GM19468 (cell line): ENCODE data around the gene TMEM163.
"Not testable (repeated sequence)": the region's sequence is repeated elsewhere in the genome, so short reads cannot be mapped to it uniquely, and the experiment has no call there.

Source experiments
- ATAC-seq: cut with Tn5 transposase; IDR thresholded peaks from one replicate; pipeline ENCODE4 v1.9.1; 2021; ENCODE audit warnings: mild to moderate bottlenecking, moderate library complexity, moderate number of reproducible peaks; ENCODE audit not compliant: unreplicated experiment; ENCODE audit errors: extremely low read depth

The TMEM163 gene

DNA sequence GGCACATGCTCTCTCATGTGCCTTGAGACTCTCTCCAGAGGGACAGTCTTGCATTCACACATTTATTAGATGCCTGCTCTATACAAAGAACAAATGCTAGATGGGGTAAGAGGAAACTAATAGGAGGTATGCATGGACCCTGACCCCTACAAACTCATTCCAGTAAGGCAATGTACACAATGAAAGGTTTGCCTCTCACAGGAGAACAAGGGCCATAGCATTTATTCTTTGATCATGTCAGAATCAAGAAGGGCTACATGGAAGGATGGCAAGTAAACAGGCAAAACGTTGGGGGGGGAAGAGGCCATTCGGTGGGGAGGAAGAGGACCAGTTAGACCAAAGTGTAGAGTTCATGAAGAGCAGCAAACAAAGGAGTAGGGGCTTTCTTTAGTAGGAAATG, 130.2 kb downstream of the TMEM163 start:
- ATAC-seq = no peak

DNA sequence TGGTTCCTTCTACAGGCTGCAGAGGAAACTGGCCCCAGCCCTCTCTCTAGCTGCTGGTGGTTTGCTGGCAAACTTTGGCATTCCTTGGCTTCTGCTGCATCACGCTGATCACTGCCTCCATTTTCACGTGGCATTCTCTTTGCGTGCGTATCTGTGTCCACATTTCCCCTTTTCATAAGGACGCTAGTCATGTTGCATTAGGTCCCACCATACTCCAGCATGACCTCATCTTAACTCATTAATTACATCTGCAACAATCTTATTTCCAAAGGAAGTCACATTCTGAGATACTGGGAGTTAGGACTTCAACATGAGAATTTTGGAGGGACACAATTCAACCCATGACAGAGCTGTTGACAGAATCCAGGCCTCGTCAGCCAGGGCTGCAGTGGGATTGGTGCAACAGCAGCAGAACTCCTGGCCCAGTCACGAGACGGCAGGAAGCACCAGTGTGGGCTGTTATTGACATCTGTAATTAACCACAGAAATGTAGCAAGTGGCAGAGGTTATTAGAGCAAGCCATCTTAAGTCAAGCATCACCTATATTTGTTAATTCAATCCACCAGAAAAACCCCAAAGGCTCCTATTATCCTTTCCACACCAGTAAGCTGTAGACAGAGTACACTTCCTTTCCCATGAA, 132.4 kb downstream of the TMEM163 start:
- no peak for ATAC-seq

DNA sequence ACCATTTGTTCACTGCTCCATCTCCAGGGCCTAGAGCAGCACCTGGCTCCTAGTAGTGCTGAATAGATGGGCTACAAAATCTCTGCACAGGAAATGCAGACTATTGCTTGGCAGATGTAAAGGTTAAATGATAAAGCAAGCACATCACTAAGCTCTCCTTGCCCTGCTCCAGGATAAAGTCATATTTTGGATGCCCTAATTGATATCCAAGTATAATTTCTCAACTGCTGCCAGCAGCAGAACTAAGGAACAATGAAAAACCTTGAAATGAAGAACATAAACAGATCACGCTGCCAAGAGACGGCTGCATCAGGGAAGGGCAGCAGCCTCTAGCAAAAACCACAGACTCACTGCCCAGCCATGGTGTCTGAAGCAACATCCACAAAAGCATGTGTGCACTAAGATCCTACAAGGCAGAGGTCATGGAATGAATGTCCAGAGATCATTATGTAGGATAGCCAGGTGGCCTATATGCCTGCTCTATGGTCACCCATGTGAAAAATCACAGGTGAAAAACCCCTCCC, 134.7 kb downstream of the TMEM163 start:
- no peak for ATAC-seq

DNA sequence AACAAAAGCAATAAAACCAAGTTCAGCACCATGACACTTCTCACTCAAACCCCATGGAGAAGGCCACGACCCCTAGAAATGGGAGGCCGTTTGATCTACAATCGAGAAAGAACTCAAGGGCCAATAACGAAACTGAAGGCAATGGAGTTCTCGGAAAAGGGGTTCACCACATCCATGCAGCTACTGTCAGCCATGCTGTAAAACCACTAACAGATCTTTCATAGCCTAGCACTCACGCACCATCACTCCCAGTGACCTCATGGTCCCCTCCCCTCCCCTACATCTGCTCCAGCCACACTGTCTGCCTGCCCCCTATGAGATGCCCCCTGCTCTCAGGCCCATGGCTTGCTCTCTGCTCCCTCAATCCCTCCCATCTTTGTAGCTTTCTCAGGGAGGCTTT, 135.3 kb downstream of the TMEM163 start:
- ATAC-seq = no peak

DNA sequence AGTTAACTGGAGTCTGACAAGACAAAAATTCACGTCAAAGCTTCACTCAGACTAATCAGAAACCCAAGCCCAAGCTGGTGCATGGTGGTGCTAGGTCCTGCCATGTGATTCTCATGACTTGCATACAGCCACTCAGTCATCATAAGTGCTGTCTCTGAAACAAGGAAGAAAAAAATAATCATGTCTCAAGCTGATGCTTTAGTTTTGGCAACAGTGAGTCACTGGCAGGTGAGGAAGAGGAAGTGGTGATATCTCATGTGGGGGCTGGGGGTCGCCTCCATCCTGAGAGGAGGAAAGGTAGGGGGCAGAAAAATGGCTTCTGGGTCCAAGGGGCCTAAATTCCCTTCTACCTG, 136.3 kb downstream of the TMEM163 start:
- no peak for ATAC-seq

DNA sequence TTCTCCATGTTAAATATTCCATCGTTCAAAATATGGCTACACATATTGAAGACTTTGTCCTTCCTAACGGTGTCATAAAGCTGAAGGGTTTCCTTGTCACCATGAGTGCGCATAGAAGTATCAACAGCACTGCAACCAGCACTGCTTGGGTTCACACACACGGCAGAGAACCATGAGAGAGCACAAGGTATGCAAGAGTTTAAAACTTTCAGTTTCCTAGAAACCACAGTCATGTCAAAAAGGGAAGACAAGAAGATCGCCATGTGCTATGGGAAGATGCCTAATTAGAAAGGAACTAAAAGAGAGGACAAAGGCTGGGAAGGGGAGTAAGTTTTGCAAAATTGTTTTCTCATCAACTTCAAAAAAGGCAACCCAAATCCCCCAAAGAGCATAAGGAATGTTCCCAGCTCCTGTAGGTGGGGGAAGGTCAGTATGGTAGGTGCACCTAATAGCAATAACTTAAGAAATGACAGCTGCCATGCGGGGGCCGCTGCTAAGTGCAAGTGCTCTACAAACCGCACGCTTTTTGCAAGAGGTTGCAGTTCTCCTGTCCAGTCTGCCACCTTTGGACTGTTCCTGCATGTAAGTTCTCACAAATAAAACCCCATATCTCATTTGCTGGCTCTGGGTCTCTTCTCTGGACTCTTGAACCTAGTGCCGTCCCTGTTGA, 136.8 kb downstream of the TMEM163 start:
- ATAC-seq = peak; percentile 75

DNA sequence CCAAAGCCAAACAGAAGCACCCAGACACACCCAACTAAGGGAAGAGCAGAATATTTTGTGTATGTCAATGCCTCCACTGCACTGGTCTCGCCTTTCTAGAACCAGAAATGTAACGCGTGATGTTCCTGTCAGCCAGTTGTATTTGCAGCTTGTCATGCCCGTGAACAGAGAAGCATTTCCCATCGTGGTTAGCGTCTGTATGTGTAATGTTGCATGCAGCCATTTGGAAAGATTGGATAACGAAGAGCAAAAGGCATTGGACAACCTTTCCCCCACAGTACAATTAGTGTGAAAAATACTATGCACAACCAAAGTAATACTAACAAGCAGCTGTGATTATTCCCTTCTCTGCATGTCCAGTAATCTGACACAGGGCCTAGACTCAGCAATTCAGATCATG, 140.5 kb downstream of the TMEM163 start:
- no peak for ATAC-seq

DNA sequence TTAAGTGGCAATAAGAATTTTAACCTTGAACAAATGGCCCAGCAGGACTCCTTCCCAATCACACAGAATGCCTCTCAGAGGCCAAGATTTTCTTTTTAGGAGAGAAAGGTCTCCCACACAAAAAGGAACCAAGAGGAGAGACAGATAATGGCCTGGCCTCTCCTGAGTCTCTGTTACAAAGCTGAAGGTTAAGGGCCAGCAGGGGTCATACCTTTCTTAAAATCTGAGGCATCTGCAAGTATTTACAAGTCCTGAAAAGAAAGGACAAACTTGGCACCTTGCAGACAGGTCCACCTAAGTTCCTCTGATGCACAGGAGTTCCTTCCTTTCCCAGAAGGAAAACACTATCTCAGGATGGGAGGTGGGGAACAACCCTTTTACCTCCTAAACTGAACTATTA, 142.3 kb downstream of the TMEM163 start:
- no peak for ATAC-seq

DNA sequence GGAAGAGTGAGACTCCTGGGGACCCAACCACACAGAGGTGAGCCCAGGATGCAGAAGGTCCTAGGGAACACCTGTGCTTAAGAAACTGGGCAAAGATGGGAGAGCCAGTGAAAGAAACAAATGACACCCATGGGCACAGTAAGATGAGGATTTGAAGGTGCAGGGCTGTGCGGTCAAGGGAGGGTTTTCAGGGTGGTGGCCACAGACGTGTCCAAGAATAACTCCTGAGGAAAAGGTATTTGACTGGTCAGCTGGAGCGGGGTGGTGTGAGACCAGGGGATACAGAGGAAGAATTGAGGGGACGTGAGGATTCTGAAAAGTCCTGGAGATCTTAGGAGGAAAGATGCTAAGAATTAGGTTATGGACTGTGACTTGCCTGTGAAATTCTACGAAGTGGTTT, 142.9 kb downstream of the TMEM163 start:
- ATAC-seq = no peak

DNA sequence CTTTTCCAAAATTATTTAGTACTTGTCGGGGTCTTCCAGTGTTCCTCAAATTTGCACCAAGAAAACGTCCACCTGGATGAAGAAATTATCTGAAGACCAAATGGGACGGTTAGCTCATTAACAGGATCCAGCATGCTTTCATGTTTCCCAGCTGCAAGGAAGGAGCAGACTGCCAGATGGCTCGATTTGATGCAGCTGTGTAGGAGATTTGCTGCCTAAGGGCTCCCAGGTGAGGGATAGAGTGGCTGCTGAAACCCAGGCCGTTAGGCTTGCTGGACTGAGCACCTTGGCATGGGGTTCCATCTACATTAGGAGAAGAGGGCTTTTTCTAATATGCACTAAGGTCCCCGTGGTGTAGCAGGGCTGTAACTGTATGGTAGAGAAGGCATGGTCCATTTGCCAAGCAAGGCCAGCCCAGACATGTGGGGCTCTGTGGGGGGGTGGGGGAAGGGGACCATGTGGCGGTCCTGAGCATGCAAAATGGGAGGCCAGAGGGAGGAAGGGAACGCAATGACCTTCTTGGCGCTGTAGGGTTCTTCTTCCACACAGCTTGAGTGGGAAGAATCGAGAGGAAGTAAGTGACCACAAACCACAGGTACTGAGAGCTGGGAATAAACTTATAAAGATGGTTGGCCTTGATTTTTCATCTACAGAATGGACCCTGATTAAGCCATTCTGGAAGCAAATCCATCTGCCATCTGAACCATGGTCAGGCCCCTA, 144.0 kb downstream of the TMEM163 start:
- no peak for ATAC-seq

DNA sequence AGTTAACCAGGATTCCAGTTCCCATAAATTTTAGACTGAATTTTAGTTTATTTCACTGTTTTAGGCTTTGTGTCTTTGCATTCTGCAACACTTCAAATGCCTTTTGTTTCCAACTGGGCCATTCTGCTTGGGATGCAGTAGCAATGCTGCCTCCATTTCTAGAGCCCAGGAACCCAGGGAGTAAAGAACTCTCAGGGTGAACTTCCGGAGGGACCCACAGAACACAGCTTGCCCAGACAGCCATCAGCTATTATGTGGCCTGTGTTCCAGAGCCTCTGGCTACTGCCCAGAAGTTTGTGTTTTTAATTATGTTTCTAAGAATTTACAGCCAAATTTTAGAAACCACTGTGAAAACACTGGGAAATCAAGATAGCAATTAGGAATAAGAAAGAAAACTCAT, 145.1 kb downstream of the TMEM163 start:
- no peak for ATAC-seq

DNA sequence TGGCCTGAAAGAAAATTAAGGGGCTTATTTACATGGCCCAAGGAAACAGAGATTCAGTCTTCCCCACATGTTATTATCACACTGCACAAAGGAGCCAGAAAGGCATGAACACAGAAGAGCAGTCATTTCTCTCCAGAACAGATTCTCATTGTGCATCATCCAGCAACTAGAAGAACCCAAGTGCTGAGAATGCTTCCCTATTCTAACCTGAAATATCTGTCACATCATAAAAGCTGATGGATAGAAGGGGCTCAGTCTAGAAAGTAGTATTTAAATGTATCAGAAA, 145.8 kb downstream of the TMEM163 start:
- ATAC-seq = no peak

DNA sequence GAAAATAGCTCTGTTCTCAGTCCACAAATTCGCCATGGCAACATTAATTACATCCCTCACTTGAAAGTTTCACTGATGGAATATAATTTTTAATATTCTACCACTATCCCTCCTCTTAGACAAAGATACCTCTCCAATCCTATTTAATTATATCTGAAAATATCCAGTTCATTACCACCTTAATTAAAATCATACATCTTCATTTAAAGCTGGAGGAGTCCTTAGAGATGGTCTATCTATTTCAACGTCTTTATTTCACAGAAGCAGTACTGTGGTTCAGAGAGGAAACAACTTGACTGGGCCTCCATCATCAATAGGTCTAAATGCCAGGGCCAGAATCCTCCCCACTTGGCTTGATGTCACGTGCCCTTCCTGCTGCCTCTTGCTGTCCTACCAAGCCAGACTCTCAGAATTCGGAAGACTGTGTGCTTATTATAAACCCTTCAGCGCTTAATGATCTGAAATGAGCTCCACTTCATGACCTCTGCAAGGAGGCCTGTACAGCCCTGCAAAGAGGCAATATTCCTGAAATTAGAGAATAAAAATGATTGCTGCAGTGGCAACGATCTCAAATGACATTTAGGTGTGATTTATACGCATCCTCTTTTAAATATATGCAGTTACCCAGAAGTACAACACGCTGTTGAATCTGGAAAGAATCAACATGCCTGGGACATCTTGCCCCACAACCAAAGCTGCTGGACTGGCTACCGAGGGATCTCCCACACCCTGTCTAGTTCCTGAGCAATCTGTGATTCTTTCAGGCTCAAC, 146.3 kb downstream of the TMEM163 start:
- ATAC-seq = no peak

DNA sequence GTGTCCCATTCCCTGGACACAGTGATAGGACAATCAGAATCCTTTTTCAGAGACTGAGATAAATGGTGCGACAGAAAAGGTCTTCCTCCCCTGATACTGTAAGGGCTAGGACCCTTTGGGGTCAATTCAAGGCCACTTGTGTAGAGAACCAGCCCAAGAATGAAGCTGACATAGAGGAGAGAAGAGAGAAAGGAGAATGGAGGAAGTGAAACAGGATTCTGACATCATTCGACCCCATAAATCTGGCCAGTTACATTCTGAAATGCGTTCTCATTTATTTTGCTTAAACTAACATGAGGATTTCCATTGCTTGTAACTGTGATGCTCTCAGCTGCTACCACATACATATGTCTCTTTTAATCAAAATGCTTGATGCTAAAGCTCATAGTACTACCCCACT, 148.1 kb downstream of the TMEM163 start:
- ATAC-seq = no peak

DNA sequence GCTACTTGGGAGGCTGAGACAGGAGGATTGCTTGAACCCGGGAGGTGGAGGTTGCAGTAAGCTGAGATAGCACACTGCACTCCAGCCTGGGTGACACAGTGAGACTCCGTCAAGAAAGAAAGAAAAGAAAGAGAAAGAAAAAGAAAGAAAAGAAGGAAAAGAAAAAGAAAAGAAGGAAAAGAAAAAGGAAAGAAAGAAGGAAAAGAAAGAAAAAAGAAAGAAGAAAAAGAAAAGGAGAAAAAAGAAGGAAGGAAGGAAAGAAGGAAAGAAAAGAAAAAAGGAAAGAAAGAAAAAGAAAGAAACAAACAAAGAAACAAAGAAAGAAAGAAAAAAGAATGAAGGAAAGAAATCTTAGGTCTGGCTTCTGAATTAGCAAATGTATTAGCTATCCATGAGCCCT, 150.4 kb downstream of the TMEM163 start:
- no peak for ATAC-seq

DNA sequence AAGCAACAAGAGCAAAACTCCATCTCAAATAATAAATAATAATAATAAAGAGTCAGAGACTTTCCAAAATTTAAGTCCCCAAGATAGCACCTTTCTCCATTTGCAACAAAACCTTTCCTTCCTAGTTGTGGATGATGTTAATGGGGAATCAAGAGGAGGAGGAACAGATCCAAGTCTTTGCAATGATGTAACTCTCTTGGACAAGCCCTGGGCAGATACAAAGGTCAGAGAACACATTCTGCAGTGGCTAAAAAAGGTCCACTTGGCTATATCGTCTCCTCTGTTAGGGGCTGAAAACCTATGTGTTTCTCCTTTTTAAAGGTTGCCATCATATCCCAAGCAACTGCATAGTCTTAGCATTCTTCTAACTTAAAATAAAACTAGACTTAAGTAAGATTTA, 151.1 kb downstream of the TMEM163 start:
- ATAC-seq = no peak

DNA sequence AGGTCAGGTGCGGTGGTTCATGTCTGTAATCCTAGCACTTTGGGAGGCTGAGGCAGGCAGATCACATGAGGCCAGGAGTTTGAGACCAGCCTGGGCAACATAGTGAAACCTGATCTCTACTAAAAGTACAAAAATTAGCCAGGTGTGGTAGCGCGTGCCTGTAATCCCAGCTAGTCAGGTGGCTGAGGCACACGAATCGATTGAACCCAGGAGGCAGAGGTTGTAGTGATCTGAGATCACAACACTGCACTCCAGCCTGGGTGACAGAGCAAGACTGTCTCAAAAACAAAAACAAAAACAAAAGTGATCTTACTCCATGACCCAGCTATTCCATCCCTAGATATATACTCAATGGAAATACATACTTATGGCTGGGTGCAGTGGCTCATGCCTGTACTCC, 153.8 kb downstream of the TMEM163 start:
- not testable (repeated sequence) for ATAC-seq

DNA sequence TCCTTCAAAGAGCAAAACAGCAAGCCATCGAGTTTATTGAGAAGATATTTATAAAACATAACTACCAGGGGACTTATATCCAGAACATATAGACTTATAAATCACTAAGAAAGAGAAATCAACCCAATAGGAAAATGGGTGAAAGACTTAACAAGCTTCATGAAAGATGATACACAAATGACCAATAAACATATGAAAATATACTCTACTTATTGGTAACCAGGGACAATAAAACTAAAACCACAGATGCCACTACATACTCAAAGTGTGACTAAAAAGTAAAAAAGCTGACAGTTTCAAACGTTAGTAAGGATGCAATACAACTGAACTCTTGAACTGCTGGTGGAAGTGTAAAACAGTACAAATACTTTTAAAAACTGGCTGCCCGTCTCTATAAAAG, 154.3 kb downstream of the TMEM163 start:
- ATAC-seq = no peak

DNA sequence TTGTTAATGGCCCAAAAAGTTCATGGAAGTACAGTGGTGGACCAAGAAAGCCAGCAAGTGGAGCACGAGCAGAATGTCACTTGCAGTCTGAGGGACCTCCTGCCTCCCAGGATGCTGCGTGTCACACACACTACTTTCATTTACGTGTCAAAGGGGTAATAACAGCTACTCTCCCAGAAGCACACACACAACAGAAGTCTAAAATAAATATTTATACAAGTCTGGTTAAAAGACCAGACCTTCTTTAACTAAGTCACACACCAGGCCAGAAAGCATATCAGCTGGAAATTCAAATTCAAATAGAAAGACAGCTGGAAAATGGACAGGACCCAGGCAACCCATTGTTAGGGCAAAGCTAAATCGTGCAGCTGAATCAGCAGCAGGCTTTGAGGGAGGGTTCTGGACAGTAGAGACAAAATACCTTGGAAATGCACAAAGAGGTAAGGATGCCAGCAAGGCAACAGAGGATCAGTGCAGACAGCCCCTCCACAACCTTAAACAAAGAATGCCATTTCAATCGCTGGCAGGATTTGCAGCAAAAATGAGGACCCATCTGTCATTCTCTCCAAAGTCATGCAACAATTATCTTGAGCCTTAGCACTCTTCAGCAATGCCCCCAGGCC, 160.5 kb downstream of the TMEM163 start:
- no peak for ATAC-seq

DNA sequence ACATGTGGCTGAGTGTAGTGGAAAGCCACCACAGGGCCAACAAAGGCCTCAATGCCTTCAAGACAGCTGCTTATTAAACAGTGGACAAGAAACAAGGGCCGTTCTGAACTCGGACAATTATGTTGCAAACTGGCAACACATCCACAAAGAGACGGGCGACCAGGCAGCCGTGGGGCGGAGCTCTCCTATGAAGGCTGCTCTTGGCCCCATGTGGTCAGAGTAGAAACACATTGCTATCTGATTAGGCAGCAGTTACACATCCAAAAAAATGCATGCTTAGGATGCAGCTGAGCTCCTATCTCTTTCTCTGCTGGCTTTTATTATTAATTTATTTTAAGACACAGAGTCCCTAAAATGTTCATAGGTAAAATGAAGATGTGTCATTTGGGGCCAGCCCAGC, 163.4 kb downstream of the TMEM163 start:
- no peak for ATAC-seq

DNA sequence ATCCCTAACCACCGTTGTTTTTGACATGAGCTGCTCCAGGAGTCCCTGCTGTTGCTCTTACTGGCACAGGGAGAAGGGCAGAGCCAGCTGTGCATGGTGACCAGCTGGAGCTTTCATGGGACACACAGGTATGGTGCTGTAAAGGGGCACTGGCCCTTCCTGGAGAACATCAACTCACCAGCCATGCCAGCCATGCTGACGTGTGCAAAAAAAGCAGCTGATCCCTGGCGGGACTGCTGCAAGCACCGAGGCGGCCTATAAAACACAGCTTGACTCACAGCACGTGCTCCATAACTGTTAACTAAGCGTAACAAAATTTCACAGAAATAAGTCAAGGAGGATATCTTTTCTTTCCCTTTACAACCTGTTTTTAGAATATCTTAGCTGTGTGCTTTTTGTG, 165.1 kb downstream of the TMEM163 start:
- ATAC-seq = no peak
